BE2C (cell line): ENCODE results near the gene TCF4.

Source experiments
- DNase-seq: peaks from one replicate; pipeline ENCODE4 v3.0.0-alpha.2; 2020
- H3K27me3 ChIP-seq: fragments of 250-450 bp; sonication (Bioruptor Pico); 2 replicates; pipeline ENCODE4 v1.5.1; 2020; ENCODE audit warnings: mild to moderate bottlenecking
- H3K36me3 ChIP-seq: fragments of 250-450 bp; sonication (Bioruptor Pico); 2 replicates; pipeline ENCODE4 v1.5.1; 2020; ENCODE audit warnings: mild to moderate bottlenecking
- H3K4me1 ChIP-seq: fragments of 250-450 bp; sonication (Bioruptor Pico); 2 replicates; pipeline ENCODE4 v1.5.1; 2020
- H3K4me3 ChIP-seq: 2 replicates; pipeline ENCODE4 v1.5.1; 2011; ENCODE audit warnings: low read depth, low read length
- H3K9me3 ChIP-seq: fragments of 250-450 bp; sonication (Bioruptor Pico); 2 replicates; pipeline ENCODE4 v1.5.1; 2020
- CTCF ChIP-seq: IDR thresholded peaks from 2 replicates; pipeline ENCODE4 v1.5.1; 2012; ENCODE audit warnings: mild to moderate bottlenecking, low read depth, low read length

Gene TCF4

GRCh38 chr18:55248495-55248894 is 339.5 kb downstream of the TCF4 start:
- DNase-seq: no peak

GRCh38 chr18:55247032-55247431 is 341.0 kb downstream of the TCF4 start:
- peaks cover 63% of the 10 kb centered on the region for H3K36me3 ChIP-seq
- no peaks in the 10 kb centered on the region for H3K27me3 ChIP-seq
- no peak for TF ChIP-seq CTCF
- H3K9me3 ChIP-seq: no peaks in the 10 kb centered on the region
- H3K4me3 ChIP-seq: no peak overlapping the region
- no peaks in the 10 kb centered on the region for H3K4me1 ChIP-seq
- DNase-seq: no peak

More at GRCh38 chr18:55248495-55248894, 339.5 kb downstream of the TCF4 start:
- Histone ChIP-seq H3K36me3 (peaks cover 63% of the 10 kb centered on the region), H3K27me3 (no peaks in the 10 kb centered on the region), H3K9me3 (no peaks in the 10 kb centered on the region), H3K4me1 (no peaks in the 10 kb centered on the region), H3K4me3 (no peak overlapping the region)
- TF ChIP-seq CTCF: no peak

GRCh38 chr18:55246278-55246677 is 341.7 kb downstream of the TCF4 start:
- DNase-seq: no peak
- peaks cover 60% of the 10 kb centered on the region for H3K36me3 ChIP-seq
- no peaks in the 10 kb centered on the region for H3K4me1 ChIP-seq
- H3K4me3 ChIP-seq: no peak overlapping the region
- H3K9me3 ChIP-seq: no peaks in the 10 kb centered on the region
- no peak for TF ChIP-seq CTCF
- H3K27me3 ChIP-seq: no peaks in the 10 kb centered on the region

- Histone ChIP-seq H3K9me3 (no peaks in the 10 kb centered on the region), H3K36me3 (peaks cover 57% of the 10 kb centered on the region), H3K27me3 (no peaks in the 10 kb centered on the region), H3K4me1 (no peaks in the 10 kb centered on the region), H3K4me3 (no peak overlapping the region)
- TF ChIP-seq CTCF: no peak
- DNase-seq: no peak
Measured at GRCh38 chr18:55245211-55245614, 342.8 kb downstream of the TCF4 start.

- no peak for TF ChIP-seq CTCF
- no peak overlapping the region for H3K4me3 ChIP-seq
- no peaks in the 10 kb centered on the region for H3K27me3 ChIP-seq
- DNase-seq: no peak
- H3K36me3 ChIP-seq: peaks cover 53% of the 10 kb centered on the region
- H3K9me3 ChIP-seq: no peaks in the 10 kb centered on the region
- H3K4me1 ChIP-seq: no peaks in the 10 kb centered on the region
Measured at GRCh38 chr18:55244546-55244945, 343.4 kb downstream of the TCF4 start.

GRCh38 chr18:55243857-55244256 is 344.1 kb downstream of the TCF4 start:
- Histone ChIP-seq H3K4me1 (no peaks in the 10 kb centered on the region), H3K4me3 (no peak overlapping the region), H3K9me3 (no peaks in the 10 kb centered on the region), H3K36me3 (peaks cover 55% of the 10 kb centered on the region), H3K27me3 (no peaks in the 10 kb centered on the region)
- no peak for TF ChIP-seq CTCF
- peak; percentile 12 for DNase-seq
